T-helper 1 cell treated with Interleukin-12 subunit alpha and Interleukin-12 subunit beta and Interleukin-4 antibody, amounts not matched to agents 30 ng/mL and 1 ng/mL, for 36 hours (primary cell): Measurements from ENCODE around the gene ZDHHC15. TPM values are rescaled to one million over a fixed set of nuclear protein-coding genes. Genes with fewer than 3 reads are reported as not detected.

Source experiments
- total RNA-seq: library from RNA; stranded (reverse); gene quantifications from 2 replicates; pipeline ENCODE4 v1.2.3, GENCODE V29; 2022

The ZDHHC15 gene
- total RNA-seq, 1 donor from 2014 or later, result not detected

Other genes starting within 250 kb of the ZDHHC15 start
- gene UPRT, start 249.0 kb downstream of the ZDHHC15 start, total RNA-seq, result 19.6 and 21.6 TPM in 2 replicates